GM18870 (cell line): Measurements from ENCODE around the gene PAMR1.

Source experiments
- ATAC-seq: cut with Tn5 transposase; IDR thresholded peaks from one replicate; pipeline ENCODE4 v1.9.1; 2021; ENCODE audit warnings: moderate library complexity; ENCODE audit not compliant: unreplicated experiment

PAMR1 gene

DNA sequence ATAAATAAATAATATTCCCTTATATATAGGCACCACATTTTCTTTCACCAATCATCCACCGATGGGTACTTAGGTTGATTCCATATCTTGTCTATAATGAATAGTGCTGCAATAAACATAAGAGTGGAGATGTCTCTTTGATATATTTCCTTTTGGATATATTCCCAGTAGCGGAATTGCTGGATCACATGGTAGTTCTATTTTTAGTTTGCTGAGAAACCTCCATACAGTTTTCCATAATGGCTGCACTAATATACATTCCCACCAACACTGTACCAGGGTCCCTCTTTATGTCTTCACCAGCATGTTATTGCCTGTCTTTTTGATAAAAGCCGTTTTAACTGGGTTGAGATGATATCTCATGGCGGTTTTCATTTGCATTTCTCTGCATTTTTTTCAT, 23.6 kb downstream of the PAMR1 start:
- ATAC-seq, result no peak

DNA sequence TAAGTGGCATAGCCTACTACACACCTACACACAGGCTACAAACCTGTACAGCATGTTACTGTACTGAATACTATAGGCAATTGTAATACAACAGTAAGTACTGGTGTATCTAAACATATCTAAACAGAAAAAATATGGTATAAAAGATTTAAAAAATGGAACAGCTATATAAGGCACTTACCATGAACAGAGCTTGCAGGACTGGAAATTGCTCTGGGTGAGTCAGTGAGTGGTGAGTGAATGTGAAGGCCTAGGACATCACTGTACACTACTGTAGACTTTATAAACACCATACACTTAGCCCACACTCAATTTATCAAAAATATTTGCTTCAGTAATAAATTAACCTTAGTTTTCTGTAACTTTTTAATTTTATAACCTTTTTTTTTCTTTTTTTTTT, 24.7 kb downstream of the PAMR1 start:
- no peak for ATAC-seq

GRCh38 chr11:35496416-35496815, 29.0 kb downstream of the PAMR1 start:
- no peak for ATAC-seq

DNA sequence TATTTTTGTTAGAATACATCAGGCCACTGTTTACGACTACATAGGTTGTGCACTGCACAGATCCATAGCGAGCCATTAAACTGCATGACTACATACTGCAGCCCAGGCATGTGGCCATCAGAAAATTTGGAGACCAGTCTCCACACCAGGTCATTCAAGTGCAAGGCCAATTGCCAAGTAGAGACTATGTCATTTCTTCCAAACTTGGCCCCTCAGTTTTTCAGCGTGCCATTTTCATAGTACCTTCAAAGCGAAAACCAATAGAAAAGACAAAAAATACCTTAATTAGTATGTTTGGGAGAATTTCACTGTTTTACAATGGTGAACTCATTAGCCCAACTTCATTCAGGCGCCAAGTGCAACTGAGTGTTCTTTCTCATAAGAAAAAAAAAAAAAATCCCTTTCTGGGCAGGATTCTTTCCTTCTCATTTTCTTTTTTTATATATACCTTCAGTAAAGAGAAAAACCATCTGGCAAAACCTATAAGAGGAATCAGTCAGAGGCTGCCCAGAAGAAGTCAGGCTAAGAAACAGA, 30.4 kb downstream of the PAMR1 start:
- ATAC-seq, result no peak

GRCh38 chr11:35491231-35491871, 34.1 kb downstream of the PAMR1 start:
- no peak for ATAC-seq

DNA sequence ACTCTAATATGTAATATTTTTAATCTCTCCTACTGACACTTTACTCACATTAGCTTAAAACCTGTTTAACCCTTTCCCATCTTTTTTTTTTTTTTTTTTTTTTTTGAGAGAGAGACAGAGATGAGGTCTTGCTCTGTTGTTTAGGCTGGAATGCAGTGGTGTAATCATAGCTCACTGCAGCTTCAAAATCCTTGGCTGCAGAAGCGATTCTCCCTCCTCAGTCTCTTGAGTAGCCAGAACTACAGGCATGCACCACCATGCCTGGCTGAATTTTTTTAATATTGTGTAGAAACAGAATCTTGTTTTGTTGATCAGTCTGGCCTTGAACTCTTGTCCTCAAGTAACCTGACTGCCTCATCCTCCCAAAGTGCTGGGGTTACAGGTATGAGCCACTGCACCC, 37.3 kb downstream of the PAMR1 start:
- ATAC-seq, result no peak

DNA sequence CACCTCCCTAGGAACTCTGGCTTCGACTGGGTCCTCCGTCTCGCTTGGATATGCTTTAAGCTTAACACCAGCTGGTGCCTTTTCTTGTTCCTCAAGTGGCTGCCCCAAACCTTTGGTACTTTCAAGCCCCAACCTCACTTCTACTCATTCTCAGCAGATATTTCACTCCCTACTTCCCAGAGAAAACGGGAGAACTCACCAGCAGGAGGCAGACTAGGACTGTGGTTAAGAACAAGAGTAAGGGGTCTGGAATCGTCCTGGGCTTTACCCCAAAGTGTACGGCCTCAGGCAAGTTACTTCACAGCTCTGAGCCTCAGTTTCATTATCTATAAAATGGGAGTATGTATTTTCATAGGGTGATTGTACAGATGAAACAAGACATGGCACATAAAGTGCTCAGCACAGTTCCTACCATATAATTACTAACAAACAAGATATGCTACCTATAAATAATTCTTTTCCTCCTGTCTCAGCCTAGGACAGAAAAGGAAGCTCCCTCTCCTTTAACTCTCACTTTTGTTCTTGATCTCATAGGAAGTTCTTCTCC, 37.8 kb downstream of the PAMR1 start:
- no peak for ATAC-seq

- ATAC-seq, result no peak
Measured at GRCh38 chr11:35486934-35487333, 38.5 kb downstream of the PAMR1 start.

- no peak for ATAC-seq
Measured at GRCh38 chr11:35486446-35486845, 39.0 kb downstream of the PAMR1 start.

GRCh38 chr11:35485656-35486322, 39.6 kb downstream of the PAMR1 start:
- peak; percentile 94 for ATAC-seq

GRCh38 chr11:35484435-35484834, 41.0 kb downstream of the PAMR1 start:
- ATAC-seq, result no peak

DNA sequence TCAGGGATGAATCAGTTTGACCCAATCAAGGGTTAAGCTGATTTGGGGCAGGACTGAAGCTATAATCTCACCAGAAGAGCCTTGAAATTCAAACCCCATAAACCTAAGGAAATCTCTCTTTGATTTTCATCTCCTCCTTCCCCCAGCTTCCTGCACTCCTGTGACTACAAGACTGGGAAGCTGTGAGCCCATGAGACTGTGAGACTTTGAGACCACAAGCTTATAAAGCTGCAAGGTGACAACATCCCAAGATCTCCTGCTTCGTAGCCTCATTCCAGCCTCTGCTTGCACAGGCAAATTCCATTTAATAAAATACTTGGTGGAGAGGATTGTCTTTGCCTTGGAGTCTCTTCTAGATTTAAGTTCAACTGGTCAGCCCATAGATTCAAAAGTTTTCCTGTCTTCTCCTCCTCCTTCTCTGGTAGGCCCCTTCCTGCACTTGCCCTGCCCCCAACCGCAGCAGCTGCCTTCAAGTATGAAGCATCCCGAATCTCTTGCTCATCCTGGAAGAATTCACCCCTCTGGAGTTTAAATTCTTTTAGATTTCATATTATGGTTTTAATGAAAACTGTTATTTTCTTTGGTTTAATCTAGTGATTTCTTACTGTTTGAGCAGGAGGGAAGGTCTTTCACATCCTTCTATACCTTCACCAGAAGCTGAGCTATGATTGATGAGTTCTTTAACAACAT, 42.1 kb downstream of the PAMR1 start:
- ATAC-seq, result no peak

GRCh38 chr11:35479731-35480130, 45.7 kb downstream of the PAMR1 start:
- no peak for ATAC-seq

DNA sequence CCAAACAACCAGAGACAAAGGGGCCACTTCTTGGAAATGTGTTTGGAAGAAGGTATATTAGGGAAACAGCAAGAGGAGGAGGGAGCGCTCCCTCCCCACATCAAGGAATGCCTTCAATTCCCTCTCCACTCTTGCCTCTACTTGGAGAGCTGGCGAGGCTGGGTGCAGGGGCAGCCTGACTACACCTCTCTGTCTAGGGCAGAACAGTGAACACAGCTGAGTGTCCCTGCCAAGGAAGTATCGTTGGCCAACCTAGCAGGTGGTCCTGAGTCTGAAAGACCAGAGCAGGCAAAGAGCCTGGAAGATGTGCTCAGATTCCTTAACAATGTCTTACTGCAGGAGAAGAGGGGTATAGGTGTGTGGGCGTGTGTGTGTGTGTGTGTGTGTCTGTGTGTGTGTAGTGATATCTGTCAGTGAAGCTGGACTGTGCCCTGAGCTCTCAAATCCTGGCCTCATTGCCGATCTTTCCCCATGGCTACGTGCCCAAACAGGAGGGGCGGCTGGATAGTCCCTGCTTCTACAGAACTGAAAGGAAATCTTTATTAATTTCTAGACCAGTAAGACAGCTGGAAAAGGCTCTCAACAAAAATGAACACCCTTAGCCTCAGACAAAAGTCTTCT, 46.8 kb downstream of the PAMR1 start:
- no peak for ATAC-seq

DNA sequence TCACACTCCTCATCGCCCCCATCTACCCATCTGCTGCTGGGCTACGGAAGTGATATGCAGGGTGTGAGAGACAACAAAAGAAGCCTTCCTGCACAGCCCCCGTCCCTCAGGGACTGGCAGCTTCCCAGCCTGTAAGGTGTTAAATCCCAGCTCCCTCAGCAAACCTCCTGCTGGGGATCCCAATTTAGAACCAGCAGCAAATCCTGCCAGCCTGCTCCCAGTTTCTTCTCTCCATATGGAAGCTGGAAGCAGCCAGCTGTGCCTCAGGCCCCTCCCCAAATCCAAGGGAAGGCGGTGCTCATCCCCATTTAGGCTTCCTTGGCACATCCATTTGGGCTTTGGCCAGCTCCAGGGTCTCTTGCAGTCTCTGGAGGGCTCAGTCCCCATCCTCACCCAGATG, 47.5 kb downstream of the PAMR1 start:
- no peak for ATAC-seq

- ATAC-seq, result no peak
Measured at GRCh38 chr11:35474688-35475087, 50.7 kb downstream of the PAMR1 start.

- ATAC-seq, result no peak
Measured at GRCh38 chr11:35473795-35474374, 51.5 kb downstream of the PAMR1 start.

DNA sequence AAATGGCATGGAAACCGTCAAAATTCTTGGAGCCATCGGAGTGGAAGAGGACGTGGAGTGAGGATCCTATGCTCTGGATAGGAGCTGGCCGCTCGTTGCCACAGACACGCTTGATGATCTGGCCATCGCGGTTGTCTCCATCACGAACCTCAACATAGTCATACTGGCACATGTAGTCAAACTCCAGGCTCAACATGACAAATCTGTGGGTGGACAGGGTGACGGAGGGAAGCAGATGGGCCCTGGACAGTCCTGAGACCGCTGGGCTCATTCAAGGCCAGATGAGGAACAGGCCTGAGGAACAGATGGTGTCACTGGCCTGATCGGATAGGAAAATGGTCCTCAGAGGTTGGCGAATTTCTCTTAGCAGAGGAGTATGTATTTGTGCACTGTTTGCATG, 54.8 kb downstream of the PAMR1 start:
- no peak for ATAC-seq

GRCh38 chr11:35466058-35466457, 59.4 kb downstream of the PAMR1 start:
- no peak for ATAC-seq

- ATAC-seq, result no peak
Measured at GRCh38 chr11:35464308-35464707, 61.1 kb downstream of the PAMR1 start.

DNA sequence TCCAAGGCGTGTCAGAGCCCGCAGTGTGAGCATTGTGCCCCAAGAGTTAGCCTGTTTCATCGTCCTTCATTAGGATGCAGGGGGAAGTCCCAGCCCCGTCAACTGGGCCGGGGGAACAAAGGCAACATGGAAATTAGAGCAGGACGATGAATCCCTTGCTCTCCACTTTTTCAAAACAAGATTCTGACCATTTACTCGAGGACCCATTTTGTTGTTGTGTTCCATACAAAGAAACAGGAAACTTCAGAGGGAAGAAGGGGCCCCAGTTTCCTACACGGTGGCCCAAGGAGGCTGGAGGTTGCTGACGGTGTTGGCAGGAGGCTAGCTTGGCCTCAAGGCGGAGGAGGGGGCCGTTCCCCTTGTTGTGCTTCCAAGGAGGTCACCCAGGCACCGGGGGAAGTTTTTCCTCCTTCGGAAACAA, 62.1 kb downstream of the PAMR1 start:
- ATAC-seq, result no peak
